Lung (tissue), 12 donors: ENCODE measurements around the gene PLCG2. TPM values are rescaled to one million over a fixed set of nuclear protein-coding genes. Genes with fewer than 3 reads are reported as not detected.
A peak's percentile ranks its signal among the peaks of the same experiment; 100 is the strongest.

Experiments used
- ATAC-seq: fragments of 200-7000 bp; cut with Tn5 transposase; one replicate; pipeline ENCODE4 v1.9.1; 2020; ENCODE audit warnings: moderate number of reproducible peaks; ENCODE audit not compliant: insufficient read depth, low FRiP score
- DNase-seq, 3 donors: peaks; one replicate each; pipeline ENCODE4 v3.0.0-alpha.2; 2013 to 2017
- H3K27ac ChIP-seq, 2 donors: one replicate each; pipeline ENCODE4 v1.5.1; 2013; ENCODE audit warnings: mild to moderate bottlenecking in 2 of 2, moderate library complexity in 2 of 2, control low read depth in 1 of 2, inconsistent platforms in 1 of 2, low read depth in 1 of 2, low read length in 1 of 2
- H3K27me3 ChIP-seq, 3 donors: one replicate each; pipeline ENCODE4 v1.5.1; 2013; ENCODE audit warnings: low read length in 2 of 3; ENCODE audit not compliant: control insufficient read depth in 3 of 3, insufficient read depth in 3 of 3
- H3K36me3 ChIP-seq, 4 donors: one replicate each; pipeline ENCODE4 v1.5.1; 2013; ENCODE audit warnings: low read length in 4 of 4, mild to moderate bottlenecking in 1 of 4, moderate library complexity in 1 of 4; ENCODE audit not compliant: control insufficient read depth in 4 of 4, insufficient read depth in 4 of 4
- H3K4me1 ChIP-seq, 5 donors: one replicate each; pipeline ENCODE4 v1.5.1; 2013; ENCODE audit warnings: low read length in 5 of 5, mild to moderate bottlenecking in 2 of 5, moderate library complexity in 1 of 5; ENCODE audit not compliant: control insufficient read depth in 5 of 5, insufficient read depth in 5 of 5
- H3K4me3 ChIP-seq: one replicate; pipeline ENCODE4 v1.5.1; 2013; ENCODE audit warnings: mild to moderate bottlenecking, control low read depth, moderate library complexity
- H3K9ac ChIP-seq, 2 donors: one replicate each; pipeline ENCODE4 v1.5.1; 2013; ENCODE audit warnings: low read length in 2 of 2, control low read depth in 1 of 2; ENCODE audit not compliant: insufficient read depth in 1 of 2
- H3K9me3 ChIP-seq, 4 donors: one replicate each; pipeline ENCODE4 v1.5.1; 2013; ENCODE audit warnings: low read length in 3 of 4, mild to moderate bottlenecking in 1 of 4, moderate library complexity in 1 of 4; ENCODE audit not compliant: control insufficient read depth in 4 of 4, insufficient read depth in 3 of 4
- WGBS, 2 donors: extraction: QIAGEN DNeasy Blood & Tissue Kit; methylation state at CpG; one replicate each; pipeline ENCODE4 v1.1.7; 2013; 5-methylcytosine and 5-hydroxymethylcytosine counted together
- polyA plus RNA-seq, 2 donors: library from polyadenylated mRNA; stranded (reverse); fragments of 200-250 nt; gene quantifications; one replicate each; pipeline ENCODE4 v1.2.1, GENCODE V29; 2013
- total RNA-seq, 2 donors: library from RNA; depleted of rRNA in 1 of 2; stranded (reverse); fragments of >200 nt in 1 of 2; gene quantifications; one replicate each; pipeline ENCODE4 v1.2.1, GENCODE V29; 2014 to 2021
- TF ChIP-seq, protein P1 (sequence below): IDR thresholded peaks from 2 replicates; pipeline ENCODE4 v1.5.1; 2012; ENCODE audit warnings: mild to moderate bottlenecking; ENCODE audit errors: control extremely low read depth, extremely low read depth
- donor health status: control.
- donor health status: control.
- donor health status: Bipolar disorder and iron deficiency.
- donor health status: healthy.
- donor health status: DM: yes; HTN: yes; CAD: no.

The PLCG2 gene
- total and polyA plus RNA-seq, 4 donors, result 8.8 to 41.0 (median 29.4) TPM

DNA sequence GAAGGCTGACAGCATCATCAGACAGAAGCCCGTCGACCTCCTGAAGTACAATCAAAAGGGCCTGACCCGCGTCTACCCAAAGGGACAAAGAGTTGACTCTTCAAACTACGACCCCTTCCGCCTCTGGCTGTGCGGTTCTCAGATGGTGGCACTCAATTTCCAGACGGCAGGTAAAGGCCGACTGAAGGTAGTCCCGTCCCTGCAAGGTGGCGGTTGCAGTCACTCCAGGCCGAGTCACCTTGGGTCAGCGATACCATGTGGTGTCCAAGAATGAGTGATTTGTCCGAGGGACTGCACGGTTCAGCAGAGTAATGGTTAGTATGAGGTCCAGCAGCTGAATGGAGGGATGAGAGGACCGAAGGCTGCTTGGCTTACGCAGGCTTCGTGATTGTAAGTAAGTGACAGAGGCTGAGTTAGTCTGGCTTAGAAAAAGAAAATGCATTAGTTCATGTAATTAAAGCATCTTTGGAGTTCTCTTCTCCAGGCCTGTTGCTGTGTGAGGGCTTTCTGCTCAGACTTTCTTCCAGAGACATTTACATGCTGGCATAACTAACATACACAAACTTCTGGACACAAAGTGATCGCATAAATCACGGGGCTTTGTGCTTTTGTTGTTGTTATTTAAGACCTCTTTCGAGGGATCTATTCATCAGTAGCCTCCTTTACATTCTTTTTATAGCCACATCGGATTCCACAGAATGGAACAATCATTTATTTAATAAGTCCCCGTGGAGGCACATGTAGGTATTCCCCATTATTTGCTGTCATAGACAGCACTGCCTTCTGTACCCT, 157.3 kb downstream of the PLCG2 start:
- Histone ChIP-seq H3K9ac (no peak overlapping the region), H3K27me3 (no peaks in the 10 kb centered on the region), H3K9me3 (no peaks in the 10 kb centered on the region), H3K36me3 (peaks cover 0 to 4% (median 0%) of the 10 kb centered on the region in 4 donors), H3K4me3 (no peak overlapping the region), H3K27ac (no peak overlapping the region), H3K4me1 (peaks cover 0 to 7% (median 2%) of the 10 kb centered on the region in 5 donors)
- ATAC-seq (no peak), DNase-seq (no peak)
- 80 to 91% methylated on average over 23 of the region's 23 CpGs for WGBS, 2 donors
- TF ChIP-seq, protein P1, sequence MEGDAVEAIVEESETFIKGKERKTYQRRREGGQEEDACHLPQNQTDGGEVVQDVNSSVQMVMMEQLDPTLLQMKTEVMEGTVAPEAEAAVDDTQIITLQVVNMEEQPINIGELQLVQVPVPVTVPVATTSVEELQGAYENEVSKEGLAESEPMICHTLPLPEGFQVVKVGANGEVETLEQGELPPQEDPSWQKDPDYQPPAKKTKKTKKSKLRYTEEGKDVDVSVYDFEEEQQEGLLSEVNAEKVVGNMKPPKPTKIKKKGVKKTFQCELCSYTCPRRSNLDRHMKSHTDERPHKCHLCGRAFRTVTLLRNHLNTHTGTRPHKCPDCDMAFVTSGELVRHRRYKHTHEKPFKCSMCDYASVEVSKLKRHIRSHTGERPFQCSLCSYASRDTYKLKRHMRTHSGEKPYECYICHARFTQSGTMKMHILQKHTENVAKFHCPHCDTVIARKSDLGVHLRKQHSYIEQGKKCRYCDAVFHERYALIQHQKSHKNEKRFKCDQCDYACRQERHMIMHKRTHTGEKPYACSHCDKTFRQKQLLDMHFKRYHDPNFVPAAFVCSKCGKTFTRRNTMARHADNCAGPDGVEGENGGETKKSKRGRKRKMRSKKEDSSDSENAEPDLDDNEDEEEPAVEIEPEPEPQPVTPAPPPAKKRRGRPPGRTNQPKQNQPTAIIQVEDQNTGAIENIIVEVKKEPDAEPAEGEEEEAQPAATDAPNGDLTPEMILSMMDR, result no peak

GRCh38 chr16:81937305-81938038, 158.4 kb downstream of the PLCG2 start:
- ATAC-seq, result no peak
- Histone ChIP-seq H3K9ac (peak overlapping the region in 1 of 2 donors; percentile 31), H3K27ac (peak overlapping the region in 1 of 2 donors; percentile 23), H3K4me3 (no peak overlapping the region), H3K36me3 (peaks cover 0 to 2% (median 0%) of the 10 kb centered on the region in 4 donors), H3K4me1 (peaks cover 0 to 7% (median 2%) of the 10 kb centered on the region in 5 donors), H3K27me3 (no peaks in the 10 kb centered on the region), H3K9me3 (no peaks in the 10 kb centered on the region)
- 63 to 80% methylated on average over 13 of the region's 13 CpGs for WGBS, 2 donors
- no peak for DNase-seq
- TF ChIP-seq, protein P1, result no peak

GRCh38 chr16:81938326-81939163, 159.5 kb downstream of the PLCG2 start:
- ATAC-seq (no peak), DNase-seq (no peak)
- peak overlapping the region in 1 of 2 donors; percentile 52 for H3K27ac ChIP-seq
- H3K27me3 ChIP-seq, result no peaks in the 10 kb centered on the region
- H3K4me1 ChIP-seq, result peaks cover 0 to 7% (median 2%) of the 10 kb centered on the region in 5 donors
- no peak overlapping the region for H3K4me3 ChIP-seq
- WGBS, 2 donors, result 84% methylated on average over 17 of the region's 17 CpGs
- no peaks in the 10 kb centered on the region for H3K9me3 ChIP-seq
- no peaks in the 10 kb centered on the region for H3K36me3 ChIP-seq
- TF ChIP-seq, protein P1, result no peak
- no peak overlapping the region for H3K9ac ChIP-seq
